Ectodermal cell (in vitro differentiated cells): ENCODE measurements around the gene ITGB2.

Source experiments
- H3K27ac ChIP-seq: 2 replicates; pipeline ENCODE4 v1.7.0; 2013; ENCODE audit warnings: mild to moderate bottlenecking, low read depth, low read length; ENCODE audit not compliant: insufficient read depth, poor library complexity, severe bottlenecking
- H3K27me3 ChIP-seq: 2 replicates; pipeline ENCODE4 v1.7.0; 2013; ENCODE audit warnings: mild to moderate bottlenecking, low read length; ENCODE audit not compliant: insufficient read depth, control insufficient read depth, poor library complexity, severe bottlenecking
- H3K36me3 ChIP-seq: one replicate; pipeline ENCODE4 v1.7.0; 2013; ENCODE audit warnings: low read length; ENCODE audit not compliant: control insufficient read depth, insufficient read depth
- H3K4me1 ChIP-seq: one replicate; pipeline ENCODE4 v1.7.0; 2013; ENCODE audit warnings: low read length; ENCODE audit not compliant: control insufficient read depth, insufficient read depth
- H3K4me3 ChIP-seq: 2 replicates; pipeline ENCODE4 v1.7.0; 2013; ENCODE audit warnings: low read depth, low read length, control low read depth; ENCODE audit not compliant: insufficient read depth
- H3K9me3 ChIP-seq: 2 replicates; pipeline ENCODE4 v1.7.0; 2013; ENCODE audit warnings: mild to moderate bottlenecking, low read length, moderate library complexity; ENCODE audit not compliant: control insufficient read depth
- WGBS, 2 experiments: methylation state at CpG; one replicate each; pipeline ENCODE4 v1.1.7; 2013; ENCODE audit warnings: missing lambda C conversion rate in 2 of 2; 5-methylcytosine and 5-hydroxymethylcytosine counted together

ITGB2 gene

DNA sequence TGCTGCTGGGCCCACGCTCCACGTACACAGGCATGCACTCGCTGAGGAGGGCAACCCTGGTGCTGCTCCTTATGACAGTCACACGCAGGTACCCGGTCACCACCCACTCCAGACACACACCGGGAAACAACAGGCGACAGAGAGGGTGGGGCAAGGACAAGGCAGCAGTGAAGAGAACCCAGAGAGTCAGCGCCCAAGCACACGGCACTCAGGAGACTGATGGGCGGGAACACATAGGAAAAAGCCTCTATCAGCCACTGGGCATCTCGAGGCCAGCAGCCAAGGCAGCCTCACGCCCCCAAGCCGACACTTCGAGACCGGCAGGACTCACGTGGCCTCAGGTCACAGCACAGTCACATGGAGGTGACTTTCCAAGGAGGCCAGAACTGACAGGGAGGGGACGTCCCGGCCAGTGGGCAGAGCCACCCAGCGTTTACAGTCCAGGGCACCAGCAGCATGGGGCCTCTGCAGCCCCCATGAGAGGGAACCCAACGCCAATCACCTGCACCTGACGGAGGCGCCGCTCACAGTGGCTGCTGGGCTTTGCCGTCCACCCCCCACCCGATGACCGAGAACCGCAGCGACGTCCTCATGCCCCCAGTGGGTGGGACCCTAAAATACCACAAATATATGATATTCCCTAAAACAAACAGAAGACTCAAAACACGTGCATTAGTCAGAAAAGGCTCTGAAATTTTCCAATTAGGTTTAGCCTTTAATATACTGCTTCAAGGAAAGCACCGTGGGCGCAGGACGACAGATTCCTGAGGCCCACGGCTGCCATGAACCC lies 66.9 kb downstream of the ITGB2 start:
- 95% methylated on average over 34 of the region's 34 CpGs for WGBS, 2 experiments
- Histone ChIP-seq H3K9me3 (no peaks in the 10 kb centered on the region), H3K36me3 (peaks cover 65% of the 10 kb centered on the region), H3K27ac (no peak overlapping the region), H3K27me3 (no peaks in the 10 kb centered on the region), H3K4me1 (no peaks in the 10 kb centered on the region), H3K4me3 (no peak overlapping the region)

DNA sequence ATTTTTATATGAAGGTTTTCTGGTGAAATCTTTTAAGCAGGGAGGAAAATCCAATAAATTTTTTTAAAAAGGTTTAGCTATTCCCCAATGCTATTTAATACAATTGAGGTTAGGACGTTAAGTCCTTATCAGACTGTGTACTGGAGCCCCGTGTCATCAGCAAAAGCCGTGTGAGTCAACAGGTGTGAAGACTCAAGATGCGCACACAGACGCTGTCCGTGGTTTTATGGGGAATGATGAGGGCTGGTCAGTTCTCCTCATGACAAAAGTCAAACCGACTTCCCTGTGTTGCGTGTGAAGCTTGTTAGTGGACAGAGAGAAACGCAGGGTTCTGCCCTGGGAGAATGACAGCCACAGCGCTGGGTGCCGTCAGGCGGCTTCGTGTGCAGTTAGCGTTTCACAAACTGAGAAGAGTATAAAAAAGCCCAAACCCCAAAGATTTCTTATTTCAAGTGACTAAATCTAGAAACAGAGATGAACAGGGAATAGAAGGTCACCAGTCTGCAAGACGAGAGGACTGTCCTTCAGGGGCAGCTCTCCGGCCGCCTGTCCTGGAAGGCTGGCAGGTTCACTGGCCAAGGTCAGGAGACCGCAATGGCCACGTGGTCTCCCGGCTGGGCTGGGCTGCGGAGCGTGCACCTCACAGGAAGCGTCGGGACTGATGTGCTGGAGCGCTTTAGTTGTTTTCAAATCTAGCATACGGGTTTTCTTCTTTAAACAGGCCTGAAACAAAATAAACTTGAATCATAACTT lies 69.6 kb downstream of the ITGB2 start:
- peaks cover 51% of the 10 kb centered on the region for H3K36me3 ChIP-seq
- no peak overlapping the region for H3K4me3 ChIP-seq
- WGBS, 2 experiments = 96% methylated on average over 26 of the region's 26 CpGs
- H3K27ac ChIP-seq = no peak overlapping the region
- H3K4me1 ChIP-seq = peaks cover 11% of the 10 kb centered on the region
- no peaks in the 10 kb centered on the region for H3K9me3 ChIP-seq
- no peaks in the 10 kb centered on the region for H3K27me3 ChIP-seq

DNA sequence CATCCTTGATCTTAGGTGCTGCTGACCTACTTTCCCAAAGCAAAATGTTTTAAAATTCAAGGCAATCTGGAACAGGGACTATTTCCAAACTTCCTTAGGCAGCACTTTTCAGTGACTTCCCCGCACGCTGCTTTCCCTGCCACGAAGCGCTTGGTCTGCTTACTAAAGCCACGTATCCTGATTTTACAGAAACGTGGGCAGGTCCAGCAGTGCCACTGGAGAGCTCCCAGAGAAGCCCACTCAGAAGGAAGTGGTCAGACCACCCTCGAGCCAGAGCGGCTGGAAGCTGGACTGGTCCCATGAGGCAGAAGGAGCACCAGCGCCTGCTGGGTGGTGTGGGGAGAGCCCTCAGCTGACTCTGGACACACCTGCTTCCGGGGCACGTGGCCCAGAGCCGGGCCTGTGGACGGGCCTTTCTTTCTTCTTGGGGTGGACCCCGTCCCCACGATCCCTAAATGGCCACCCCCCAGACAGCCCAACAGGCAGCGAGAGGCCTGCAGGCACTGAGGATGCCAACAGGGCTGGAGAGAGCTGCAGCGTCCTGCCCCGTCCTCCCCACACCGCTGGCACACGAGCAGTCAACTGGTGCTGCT lies 70.4 kb downstream of the ITGB2 start:
- Histone ChIP-seq H3K27ac (no peak overlapping the region), H3K9me3 (no peaks in the 10 kb centered on the region), H3K4me3 (no peak overlapping the region), H3K4me1 (peaks cover 17% of the 10 kb centered on the region), H3K36me3 (peaks cover 43% of the 10 kb centered on the region), H3K27me3 (no peaks in the 10 kb centered on the region)
- WGBS, 2 experiments = 93 to 95% methylated on average over 20 of the region's 20 CpGs

DNA sequence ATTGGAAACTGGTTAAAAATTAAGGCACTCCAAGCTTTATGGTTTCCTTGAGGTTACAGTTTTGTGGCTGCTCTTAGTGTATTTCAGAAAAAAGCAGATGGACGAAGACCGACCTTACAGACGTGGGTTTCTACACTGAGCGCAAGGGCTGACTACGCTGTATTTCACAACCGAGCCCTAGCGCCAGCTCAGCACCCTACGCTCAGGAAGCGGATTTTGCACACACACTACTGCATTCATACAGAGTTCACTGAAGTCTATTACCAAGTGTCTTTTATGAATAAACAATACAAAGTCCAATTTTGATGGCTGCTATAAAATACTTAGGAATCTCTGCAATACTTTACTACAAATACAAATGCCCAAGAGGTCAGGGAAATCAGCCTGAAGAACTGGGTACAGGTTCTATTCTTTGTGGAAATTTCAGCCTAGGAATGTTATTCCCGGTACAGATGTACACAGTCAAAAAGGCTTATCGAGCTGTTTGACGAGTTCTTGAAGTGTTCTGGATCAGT lies 71.0 kb downstream of the ITGB2 start:
- Histone ChIP-seq H3K27me3 (no peaks in the 10 kb centered on the region), H3K4me1 (peaks cover 17% of the 10 kb centered on the region), H3K4me3 (no peak overlapping the region), H3K27ac (no peak overlapping the region), H3K9me3 (no peaks in the 10 kb centered on the region), H3K36me3 (peaks cover 37% of the 10 kb centered on the region)
- 94 to 95% methylated on average over 12 of the region's 12 CpGs for WGBS, 2 experiments

DNA sequence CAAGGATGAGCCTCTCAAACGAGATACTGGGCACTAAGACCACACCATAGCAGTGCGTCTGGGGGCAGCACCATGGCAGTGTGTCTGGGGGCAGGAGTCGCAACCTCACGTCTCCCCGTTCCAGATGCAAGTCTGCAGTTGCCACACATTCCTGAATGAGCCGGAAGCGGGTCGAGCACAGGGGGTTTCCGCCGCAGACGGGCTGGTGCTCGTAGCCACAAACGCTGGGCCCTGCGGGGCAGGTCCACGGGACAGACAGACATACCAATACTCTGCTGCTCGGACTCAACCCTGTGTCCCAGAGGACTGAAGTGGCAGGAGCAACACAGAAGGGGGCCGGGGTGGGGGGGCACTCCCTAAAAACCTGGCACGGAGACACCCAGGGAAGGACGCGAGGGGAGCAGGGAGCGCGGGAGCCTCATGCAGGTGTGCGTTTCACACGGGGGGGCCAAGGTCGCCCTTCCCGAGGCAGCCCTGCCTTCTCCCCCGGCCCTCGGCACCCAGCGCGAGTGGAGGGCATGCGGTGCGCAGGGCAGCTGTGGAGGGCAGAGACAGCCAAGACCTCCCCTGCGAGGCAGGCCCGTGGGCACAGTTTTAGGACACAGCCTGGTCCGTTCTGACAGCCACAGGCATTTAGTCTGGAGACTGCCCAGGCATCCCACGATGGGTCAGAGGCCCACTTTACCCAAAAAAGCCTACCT lies 71.7 kb downstream of the ITGB2 start:
- no peak overlapping the region for H3K4me3 ChIP-seq
- peaks cover 20% of the 10 kb centered on the region for H3K4me1 ChIP-seq
- H3K9me3 ChIP-seq = no peaks in the 10 kb centered on the region
- 97% methylated on average over 36 of the region's 36 CpGs for WGBS, 2 experiments
- no peak overlapping the region for H3K27ac ChIP-seq
- peaks cover 32% of the 10 kb centered on the region for H3K36me3 ChIP-seq
- H3K27me3 ChIP-seq = no peaks in the 10 kb centered on the region

DNA sequence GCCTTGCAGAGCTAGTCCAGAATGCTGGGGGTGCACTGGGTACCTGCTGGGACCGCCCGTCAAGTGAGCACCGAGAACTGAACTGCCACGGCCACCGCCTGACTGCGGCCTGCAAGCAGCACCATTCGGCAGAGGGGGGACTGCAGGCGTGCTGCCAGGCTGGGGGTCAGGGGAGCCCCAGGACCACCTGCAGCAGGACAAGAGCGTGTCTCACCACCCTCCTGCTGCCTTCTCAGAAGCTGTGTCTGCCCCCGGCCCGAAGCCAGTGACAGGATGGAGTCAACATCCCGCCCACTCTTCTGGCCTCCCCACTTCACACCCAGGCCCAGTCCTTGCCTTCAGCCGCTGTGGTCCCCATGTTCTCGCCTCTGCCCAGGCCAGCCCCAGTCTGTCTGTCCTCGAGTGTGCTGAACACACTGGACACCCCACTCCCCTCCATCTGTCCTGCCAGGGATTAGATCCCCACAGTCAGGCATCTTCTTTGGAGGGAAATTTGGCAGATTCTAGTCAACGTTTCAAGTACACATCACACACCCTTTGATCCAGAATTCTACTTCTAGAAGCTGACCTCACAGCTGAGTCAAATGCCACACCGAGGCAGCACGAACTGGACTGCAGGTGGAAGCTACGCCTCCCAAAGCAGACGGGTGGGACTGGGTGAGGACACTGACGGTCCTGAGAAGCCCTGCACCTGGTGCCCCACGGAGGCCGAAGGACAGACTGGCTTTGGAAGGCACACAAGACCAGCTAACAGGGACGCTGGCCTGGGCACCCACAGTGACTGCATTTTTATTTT lies 73.2 kb downstream of the ITGB2 start:
- Histone ChIP-seq H3K36me3 (peaks cover 30% of the 10 kb centered on the region), H3K4me1 (peaks cover 20% of the 10 kb centered on the region), H3K27me3 (no peaks in the 10 kb centered on the region), H3K4me3 (no peak overlapping the region), H3K27ac (no peak overlapping the region), H3K9me3 (no peaks in the 10 kb centered on the region)
- WGBS, 2 experiments = 93 to 94% methylated on average over 24 of the region's 24 CpGs

DNA sequence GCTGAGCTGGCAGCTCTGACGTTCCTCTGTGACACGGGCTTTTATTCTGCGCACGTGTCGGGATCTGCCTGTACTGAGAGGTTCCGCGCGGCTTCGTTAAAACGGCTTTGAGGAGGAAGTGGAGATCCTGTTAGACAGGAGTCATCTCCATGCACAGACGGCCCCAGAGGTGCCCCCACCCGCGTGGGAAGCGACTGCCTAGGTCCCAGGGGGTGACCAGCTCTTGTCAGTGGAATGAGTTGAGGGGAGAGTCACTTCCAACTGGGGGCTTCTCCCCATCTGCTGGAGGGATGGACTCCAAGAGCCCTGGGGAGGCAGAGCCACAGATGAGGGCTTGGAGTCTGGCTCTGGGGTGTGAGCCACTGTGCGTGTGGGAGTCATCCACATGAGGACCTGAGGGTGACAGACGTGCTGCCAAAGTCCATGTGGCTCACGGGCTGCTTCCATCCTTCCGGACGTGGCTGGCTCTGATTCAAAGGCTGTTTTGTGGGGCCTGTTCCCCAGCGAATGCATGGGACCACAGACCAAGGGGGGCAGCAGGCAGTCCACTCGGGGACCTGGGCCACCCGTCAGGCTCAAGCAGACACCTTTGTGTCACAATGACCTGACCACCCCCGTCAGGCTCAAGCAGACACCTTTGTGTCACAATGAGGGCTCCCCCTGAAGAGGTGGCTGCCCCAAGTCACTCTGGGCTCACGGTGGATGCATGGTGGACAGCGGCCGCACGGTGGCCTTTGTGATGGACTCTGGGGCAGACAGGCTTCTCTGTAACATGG lies 74.0 kb downstream of the ITGB2 start:
- Histone ChIP-seq H3K4me1 (peaks cover 20% of the 10 kb centered on the region), H3K36me3 (peaks cover 28% of the 10 kb centered on the region), H3K9me3 (no peaks in the 10 kb centered on the region), H3K4me3 (peak overlapping the region; percentile 13), H3K27ac (no peak overlapping the region), H3K27me3 (no peaks in the 10 kb centered on the region)
- 83 to 86% methylated on average over 27 of the region's 27 CpGs for WGBS, 2 experiments

DNA sequence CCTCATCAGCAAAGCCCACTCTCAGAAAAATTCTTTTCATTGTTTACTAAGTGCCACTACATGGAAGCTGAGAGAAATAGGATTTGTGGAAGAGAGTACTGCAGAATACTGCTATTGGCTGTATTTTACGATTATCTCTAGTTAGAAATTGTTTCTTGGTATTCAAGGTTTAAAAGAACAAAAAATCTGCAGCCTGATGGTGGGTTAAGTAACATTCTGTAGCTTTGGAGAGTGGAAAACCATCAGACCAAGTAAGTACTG lies 74.5 kb downstream of the ITGB2 start:
- H3K9me3 ChIP-seq = no peaks in the 10 kb centered on the region
- H3K27me3 ChIP-seq = no peaks in the 10 kb centered on the region
- WGBS, 2 experiments = 86 to 88% methylated on average over 1 of the region's 1 CpG
- peaks cover 23% of the 10 kb centered on the region for H3K36me3 ChIP-seq
- peak overlapping the region; percentile 13 for H3K4me3 ChIP-seq
- peaks cover 20% of the 10 kb centered on the region for H3K4me1 ChIP-seq
- no peak overlapping the region for H3K27ac ChIP-seq
